GM18507 (cell line): ENCODE results near the gene KLHL13.
"Not testable (repeated sequence)": the region's sequence is repeated elsewhere in the genome, so short reads cannot be mapped to it uniquely, and the experiment has no call there.

Experiments used
- DNase-seq: peaks from one replicate; pipeline ENCODE4 v3.0.0; 2011; ENCODE audit warnings: low read depth; ENCODE audit not compliant: insufficient read length; ENCODE audit errors: extremely low spot score
- FAIRE-seq: peaks from 2 replicates; lab custom pipeline; 2011; peaks lifted over from hg19 to GRCh38; lab: Jason Lieb, UNC

KLHL13 gene

GRCh38 chrX:117998171-117998570, 118.4 kb downstream of the KLHL13 start:
- FAIRE-seq = no peak

DNA sequence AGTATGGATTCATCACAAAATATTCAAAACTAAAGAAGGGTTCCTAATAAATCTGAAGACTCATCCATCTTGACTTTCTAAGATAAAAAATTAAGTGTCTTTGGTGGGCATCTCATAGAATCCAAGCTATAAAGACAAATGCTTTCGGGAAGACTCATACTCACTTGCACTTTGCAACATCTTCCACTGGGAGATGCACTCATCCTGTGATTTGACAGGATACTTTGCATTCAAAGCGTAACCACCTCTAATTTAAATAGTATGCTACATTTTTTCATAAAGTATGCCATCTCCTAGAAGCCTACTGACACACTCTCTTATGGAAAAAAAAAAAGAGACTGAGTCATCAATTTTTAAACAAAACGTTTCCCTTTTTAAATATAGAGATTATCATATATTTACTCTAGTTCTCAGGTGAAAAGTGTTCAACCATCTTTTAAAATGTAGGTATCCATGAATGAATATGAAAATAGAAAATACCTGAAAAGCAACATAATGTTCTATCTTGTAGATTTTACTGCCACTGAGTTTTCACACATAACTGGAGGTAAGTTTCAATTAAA, 119.6 kb downstream of the KLHL13 start:
- FAIRE-seq (no peak), DNase-seq (no peak)

More at GRCh38 chrX:117998171-117998570, 118.4 kb downstream of the KLHL13 start:
- no peak for DNase-seq

DNA sequence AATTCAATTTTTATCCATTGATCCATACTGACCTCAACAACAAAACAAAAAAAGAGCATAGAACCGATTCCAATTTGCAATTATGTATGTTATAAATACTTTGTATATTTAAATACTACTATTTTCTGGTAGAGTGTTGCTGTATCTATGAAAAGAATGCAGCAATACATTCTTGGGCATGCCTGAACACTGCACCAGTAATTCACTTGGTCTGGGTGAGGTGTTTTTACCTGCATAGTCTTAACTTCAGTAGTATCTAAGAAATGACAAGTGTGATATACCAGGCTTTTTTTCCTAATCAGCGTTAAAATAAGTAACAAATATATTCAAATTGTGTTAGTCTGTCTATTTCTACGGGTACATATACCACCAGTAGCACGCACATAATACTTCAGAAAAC, 120.2 kb downstream of the KLHL13 start:
- FAIRE-seq (no peak), DNase-seq (no peak)

GRCh38 chrX:117995378-117995777, 121.2 kb downstream of the KLHL13 start:
- DNase-seq (no peak), FAIRE-seq (no peak)

DNA sequence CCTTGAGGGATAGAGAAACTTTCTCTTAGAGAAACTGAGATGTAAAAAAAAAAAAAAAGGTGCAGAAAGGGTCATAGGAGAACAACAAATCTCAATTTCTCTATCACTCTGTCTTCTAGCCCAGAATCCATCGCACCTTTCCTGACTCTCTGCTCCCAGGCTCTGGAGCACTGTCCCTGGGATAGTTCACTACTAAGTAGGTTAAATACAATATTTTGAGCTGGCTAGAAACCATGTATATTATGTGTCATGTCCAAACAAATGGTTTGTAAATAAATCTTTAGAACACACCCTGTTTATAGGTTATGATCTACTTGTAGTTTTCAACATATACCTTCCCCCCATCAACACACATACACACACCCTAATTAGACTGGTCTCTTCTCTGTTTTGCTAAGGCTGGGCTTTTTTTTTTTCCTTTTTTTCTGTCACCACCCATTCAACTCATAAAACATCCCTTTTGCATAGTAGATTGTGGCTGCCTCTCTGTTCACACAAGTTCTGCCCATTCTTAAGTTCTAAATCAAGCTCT, 124.4 kb downstream of the KLHL13 start:
- DNase-seq = no peak
- FAIRE-seq = no peak

GRCh38 chrX:117990438-117990837, 126.2 kb downstream of the KLHL13 start:
- no peak for FAIRE-seq

DNA sequence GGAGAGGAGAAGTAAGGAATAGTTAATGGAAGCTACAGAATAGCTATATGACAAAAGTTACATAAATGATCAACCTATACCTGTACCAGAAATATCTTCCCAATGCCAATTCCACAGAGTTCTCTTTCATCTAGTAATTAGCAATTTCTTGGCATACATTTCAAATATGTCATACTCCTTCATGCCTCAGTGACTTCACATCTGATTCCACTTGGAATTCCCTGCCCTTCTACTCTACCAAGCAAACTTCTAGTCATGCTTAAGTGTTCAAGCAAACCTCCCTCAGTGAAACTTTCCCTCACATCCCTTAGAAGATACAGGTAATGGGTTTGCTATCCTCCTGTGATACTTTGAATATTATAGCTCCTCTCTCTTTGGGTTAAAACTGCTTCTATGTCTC, 127.1 kb downstream of the KLHL13 start:
- DNase-seq (no peak), FAIRE-seq (no peak)

More at GRCh38 chrX:117990438-117990837, 126.2 kb downstream of the KLHL13 start:
- DNase-seq = no peak

DNA sequence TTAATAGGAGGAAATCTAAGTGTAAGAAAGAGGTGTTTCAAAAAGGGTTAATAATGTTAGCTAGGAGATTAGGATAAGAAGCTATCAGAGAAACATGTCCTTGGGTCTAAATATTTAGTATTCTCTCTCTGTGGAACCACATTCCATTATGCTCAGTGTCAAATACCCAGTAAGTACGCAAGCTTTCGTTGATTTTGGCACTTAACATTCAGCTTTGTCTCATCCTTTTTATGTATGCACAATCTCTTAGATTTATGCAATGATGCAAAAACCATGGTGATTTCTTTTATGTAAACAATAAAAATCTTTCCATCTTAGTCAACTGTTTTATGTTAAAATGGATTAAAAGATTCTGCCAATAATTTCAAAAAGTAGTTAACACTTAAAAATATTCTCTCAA, 129.2 kb downstream of the KLHL13 start:
- DNase-seq = no peak
- no peak for FAIRE-seq

DNA sequence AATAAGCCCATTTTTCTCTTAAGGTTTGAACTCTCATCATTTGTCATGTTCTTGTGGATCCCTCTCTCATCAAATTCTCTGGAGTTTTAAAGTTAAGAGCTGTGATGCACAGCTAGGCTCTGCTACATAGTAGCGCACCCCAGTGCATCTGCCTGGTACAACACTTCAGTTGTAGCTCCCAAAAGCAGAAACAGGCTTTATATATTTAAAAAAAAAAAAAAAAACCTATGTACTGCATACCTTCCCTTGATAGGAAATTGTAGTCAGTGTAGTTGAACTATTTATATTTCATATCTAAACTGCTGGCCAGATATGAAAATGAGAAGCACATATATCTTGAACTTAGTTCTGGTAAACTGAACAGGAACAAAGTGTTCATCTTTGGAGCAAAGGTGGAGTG, 131.4 kb downstream of the KLHL13 start:
- DNase-seq (no peak), FAIRE-seq (no peak)

DNA sequence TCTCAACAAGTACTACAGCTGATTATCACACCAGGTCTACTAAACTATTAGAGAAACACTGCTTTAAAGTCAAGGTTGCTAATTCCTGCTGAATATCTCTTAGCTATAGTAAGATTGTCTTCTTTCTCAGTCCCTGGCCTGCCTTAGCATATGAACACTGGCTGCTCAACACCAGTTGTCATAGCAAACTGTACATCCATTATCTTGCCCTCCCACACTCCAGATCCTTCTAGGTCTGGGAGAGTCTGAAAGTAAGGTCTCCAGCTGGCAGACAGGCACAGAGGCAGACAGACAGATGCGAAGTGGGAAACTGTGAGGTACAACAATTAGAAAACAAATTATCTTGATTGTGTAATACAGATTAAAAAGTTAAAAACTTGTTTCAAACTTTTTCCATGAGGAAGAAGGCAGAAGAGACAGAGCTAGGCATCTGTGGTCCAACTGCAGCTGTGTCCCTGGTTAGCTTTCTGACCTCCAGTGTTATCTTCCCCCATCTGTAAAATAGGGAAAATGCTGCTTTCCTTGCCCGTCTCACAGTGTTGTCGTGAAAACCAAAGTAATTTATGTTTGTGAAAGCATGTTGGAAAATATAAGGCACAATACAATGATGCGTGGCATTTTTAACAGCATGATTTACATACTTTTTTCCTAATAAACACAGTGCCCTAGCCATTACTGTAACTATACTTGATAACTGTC, 133.8 kb downstream of the KLHL13 start:
- DNase-seq = no peak
- no peak for FAIRE-seq

DNA sequence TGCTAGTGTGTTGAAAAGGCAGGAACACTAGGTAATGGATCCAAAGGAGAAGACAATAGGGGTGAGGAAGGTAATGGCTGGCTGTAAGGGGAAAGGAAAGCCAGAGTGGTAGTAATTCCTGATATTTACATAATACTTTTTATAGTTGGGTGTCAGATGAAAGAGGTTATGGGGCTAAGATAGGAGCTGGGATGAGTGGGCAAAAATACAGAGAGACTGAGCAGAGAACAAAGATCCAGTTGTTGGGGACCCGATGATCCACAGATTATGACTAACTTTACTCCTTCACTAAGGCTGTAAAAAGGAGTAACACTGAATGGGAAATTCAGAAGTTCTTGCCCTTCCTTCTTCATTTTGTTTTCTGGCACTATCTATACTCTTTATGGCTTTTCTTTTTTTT, 138.2 kb downstream of the KLHL13 start:
- FAIRE-seq = no peak

GRCh38 chrX:117977526-117977925, 139.1 kb downstream of the KLHL13 start:
- FAIRE-seq (no peak), DNase-seq (no peak)

More for the DNA sequence above, 138.2 kb downstream of the KLHL13 start:
- no peak for DNase-seq

GRCh38 chrX:117973110-117973807, 143.4 kb downstream of the KLHL13 start:
- FAIRE-seq (no peak), DNase-seq (no peak)

GRCh38 chrX:117972711-117973109, 143.9 kb downstream of the KLHL13 start:
- FAIRE-seq = no peak
- DNase-seq = no peak

- DNase-seq (no peak), FAIRE-seq (no peak)
These were observed 146.8 kb downstream of the KLHL13 start for GRCh38 chrX:117969782-117970181.

GRCh38 chrX:117969328-117969727, 147.3 kb downstream of the KLHL13 start:
- DNase-seq (no peak), FAIRE-seq (no peak)

GRCh38 chrX:117959045-117959444, 157.6 kb downstream of the KLHL13 start:
- FAIRE-seq (no peak), DNase-seq (no peak)

GRCh38 chrX:117957128-117957527, 159.5 kb downstream of the KLHL13 start:
- DNase-seq = no peak
- FAIRE-seq = no peak

DNA sequence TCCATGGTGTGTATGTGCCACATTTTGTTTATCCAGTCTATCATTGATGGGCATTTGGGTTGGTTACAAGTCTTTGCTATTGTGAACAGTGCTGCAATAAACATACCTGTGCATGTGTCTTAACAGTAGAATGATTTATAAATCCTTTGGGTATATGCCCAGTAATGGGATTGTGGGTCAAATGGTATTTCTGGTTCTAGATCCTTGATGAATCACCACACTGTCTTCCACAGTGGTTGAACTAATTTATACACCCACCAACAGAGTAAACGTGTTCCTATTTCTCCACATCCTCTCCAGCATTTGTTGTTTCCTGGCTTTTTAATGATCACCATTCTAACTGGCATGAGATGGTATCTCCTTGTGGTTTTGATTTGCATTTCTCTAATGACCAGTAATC, 177.3 kb downstream of the KLHL13 start:
- not testable (repeated sequence) for FAIRE-seq, DNase-seq

- FAIRE-seq (no peak), DNase-seq (no peak)
These were observed 180.5 kb downstream of the KLHL13 start for GRCh38 chrX:117936118-117936517.
